Heart right ventricle (tissue), 16 donors: ENCODE data around the gene C19orf33. TPM values are rescaled to one million over a fixed set of nuclear protein-coding genes. Genes with fewer than 3 reads are reported as not detected.

ENCODE experiments used
- ATAC-seq, 8 donors: fragments of 200-7000 bp; cut with Tn5 transposase; one replicate each; pipeline ENCODE4 v1.9.1; 2020; ENCODE audit warnings: mild to moderate bottlenecking in 8 of 8, moderate library complexity in 8 of 8, moderate number of reproducible peaks in 1 of 8
- DNase-seq, 2 donors: peaks; one replicate each; pipeline ENCODE4 v3.0.0-alpha.2; 2020
- H3K27ac ChIP-seq, 10 donors: fragments of 200-600 bp; sonication (generic) in 2 of 10; one replicate each; pipeline versions ENCODE4 v1.5.0 to v1.8.0; 2020 to 2022; ENCODE audit warnings: mild to moderate bottlenecking in 3 of 10
- H3K27me3 ChIP-seq, 7 donors: fragments of 200-600 bp; one replicate each; pipeline ENCODE4 v1.8.0; 2021 to 2022; ENCODE audit warnings: mild to moderate bottlenecking in 2 of 7
- H3K36me3 ChIP-seq, 9 donors: fragments of 200-600 bp; sonication (generic) in 1 of 9; one replicate each; pipeline versions ENCODE4 v1.5.0 to v1.8.0; 2020 to 2022; ENCODE audit warnings: mild to moderate bottlenecking in 2 of 9
- H3K4me1 ChIP-seq, 9 donors: fragments of 200-600 bp; sonication (generic) in 1 of 9; one replicate each; pipeline versions ENCODE4 v1.5.0 to v1.8.0; 2020 to 2022; ENCODE audit warnings: mild to moderate bottlenecking in 4 of 9
- H3K4me3 ChIP-seq, 10 donors: fragments of 200-600 bp; sonication (generic) in 2 of 10; one replicate each; pipeline versions ENCODE4 v1.5.0 to v1.8.0; 2020 to 2022; ENCODE audit warnings: mild to moderate bottlenecking in 7 of 10, moderate library complexity in 2 of 10
- H3K9me3 ChIP-seq, 11 donors: fragments of 200-600 bp in 10 of 11; sonication (generic) in 2 of 11; one replicate each; pipeline versions ENCODE4 v1.5.0 to v1.8.0; 2013 to 2022; ENCODE audit warnings: mild to moderate bottlenecking in 2 of 11, control low read depth in 1 of 11, moderate library complexity in 1 of 11
- WGBS, 2 donors: extraction: QIAGEN DNeasy Blood & Tissue Kit; methylation state at CpG; one replicate each; pipeline ENCODE4 v1.1.7; 2013; ENCODE audit warnings: inconsistent platforms in 1 of 2; 5-methylcytosine and 5-hydroxymethylcytosine counted together
- intact Hi-C, 10 donors: fragments of 100-400 bp; cut with DNase I; formaldehyde crosslinking; loops; one replicate each; pipeline versions ENCODE4 v1.11.1 to v1.14.2; 2022
- polyA plus RNA-seq, 2 donors: library from polyadenylated mRNA; stranded (reverse); fragments of 200-250 nt; gene quantifications; one replicate each; pipeline ENCODE4 v1.2.3, GENCODE V29; 2013
- total RNA-seq, 10 donors: library from RNA; stranded (reverse); fragmentation: NEBNext Ultra II Directional in 3 of 10; extraction: Animal tissue kit (Norgen Biotek cat#: 25700) in 3 of 10; gene quantifications; one replicate each; pipeline versions ENCODE4 v1.2.1 to v1.2.4, GENCODE V29; 2021 to 2023
- TF ChIP-seq, protein P1 (sequence below), 9 donors: fragments of 200-600 bp; sonication (generic) in 2 of 9; IDR thresholded peaks; one replicate each; pipeline versions ENCODE4 v1.5.0 to v1.8.0; 2021 to 2022; ENCODE audit warnings: antibody characterized with exemption in 9 of 9, mild to moderate bottlenecking in 5 of 9, moderate library complexity in 1 of 9
- donor health status: Arrhythmogenic right ventricular cardiomyopathy.
- donor health status: ischemic (EF 13 %, LVEDD 7.1; RV severe dilation, severe dysfunction).
- donor health status: healthy with polysubstance abuse.
- donor health status: DM: no; HTN: yes; CAD: no.
- donor health status: DM: no; HTN: no; CAD: no.
- donor health status: ischemic (EF 25% LVEDD 6.9; RV normal size, moderate dysfunction).
- donor health status: ischemic (EF 25% LVEDD 5.7; RV mildly dilated, moderate dysfunction).
- donor health status: healthy.
- donor health status: DM: yes; HTN: yes; CAD: no.
- donor health status: Ischemic cardiomyopathy.
- donor health status: ischemic (EF 35%, LVEDD 5.7; RV mildly dilated, moderate dysfunction).
- donor health status: nonischemic (EF 11% LVEDD 7.7; RV severe dilation, severe dysfunction).
- donor health status: DM: yes; HTN: yes; CAD: no.
- donor health status: PGD.
- donor health status: ischemic (EF 29% LVEDD 5.4; RV normal size, mild dysfunction).
- donor health status: nonischemic (EF 23%, LVEDD 6.1; RV moderate dilation, normal function).

The C19orf33 gene
- total and polyA plus RNA-seq, 12 donors, result 2.2 to 133 (median 4.2) TPM; not detected in 2

DNA sequence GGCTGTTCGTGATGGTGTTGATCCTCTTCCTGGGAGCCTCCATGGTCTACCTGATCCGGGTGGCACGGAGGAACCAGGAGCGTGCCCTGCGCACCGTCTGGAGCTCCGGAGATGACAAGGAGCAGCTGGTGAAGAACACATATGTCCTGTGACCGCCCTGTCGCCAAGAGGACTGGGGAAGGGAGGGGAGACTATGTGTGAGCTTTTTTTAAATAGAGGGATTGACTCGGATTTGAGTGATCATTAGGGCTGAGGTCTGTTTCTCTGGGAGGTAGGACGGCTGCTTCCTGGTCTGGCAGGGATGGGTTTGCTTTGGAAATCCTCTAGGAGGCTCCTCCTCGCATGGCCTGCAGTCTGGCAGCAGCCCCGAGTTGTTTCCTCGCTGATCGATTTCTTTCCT is 12.2 kb upstream of the C19orf33 start:
- Histone ChIP-seq H3K27ac (no peak overlapping the region), H3K36me3 (peaks cover 0 to 29% (median 0%) of the 10 kb centered on the region in 9 donors), H3K4me3 (no peak overlapping the region), H3K4me1 (peaks cover 0 to 17% (median 0%) of the 10 kb centered on the region in 9 donors), H3K27me3 (no peaks in the 10 kb centered on the region), H3K9me3 (no peaks in the 10 kb centered on the region)
- ATAC-seq, result no peak
- TF ChIP-seq, protein P1, sequence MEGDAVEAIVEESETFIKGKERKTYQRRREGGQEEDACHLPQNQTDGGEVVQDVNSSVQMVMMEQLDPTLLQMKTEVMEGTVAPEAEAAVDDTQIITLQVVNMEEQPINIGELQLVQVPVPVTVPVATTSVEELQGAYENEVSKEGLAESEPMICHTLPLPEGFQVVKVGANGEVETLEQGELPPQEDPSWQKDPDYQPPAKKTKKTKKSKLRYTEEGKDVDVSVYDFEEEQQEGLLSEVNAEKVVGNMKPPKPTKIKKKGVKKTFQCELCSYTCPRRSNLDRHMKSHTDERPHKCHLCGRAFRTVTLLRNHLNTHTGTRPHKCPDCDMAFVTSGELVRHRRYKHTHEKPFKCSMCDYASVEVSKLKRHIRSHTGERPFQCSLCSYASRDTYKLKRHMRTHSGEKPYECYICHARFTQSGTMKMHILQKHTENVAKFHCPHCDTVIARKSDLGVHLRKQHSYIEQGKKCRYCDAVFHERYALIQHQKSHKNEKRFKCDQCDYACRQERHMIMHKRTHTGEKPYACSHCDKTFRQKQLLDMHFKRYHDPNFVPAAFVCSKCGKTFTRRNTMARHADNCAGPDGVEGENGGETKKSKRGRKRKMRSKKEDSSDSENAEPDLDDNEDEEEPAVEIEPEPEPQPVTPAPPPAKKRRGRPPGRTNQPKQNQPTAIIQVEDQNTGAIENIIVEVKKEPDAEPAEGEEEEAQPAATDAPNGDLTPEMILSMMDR (IDR thresholded peaks at IDR 0.05), result no peak
- WGBS, 2 donors, result 84 to 86% methylated on average over 15 of the region's 15 CpGs
- intact Hi-C loops, result no loop called here
- DNase-seq, result no peak

DNA sequence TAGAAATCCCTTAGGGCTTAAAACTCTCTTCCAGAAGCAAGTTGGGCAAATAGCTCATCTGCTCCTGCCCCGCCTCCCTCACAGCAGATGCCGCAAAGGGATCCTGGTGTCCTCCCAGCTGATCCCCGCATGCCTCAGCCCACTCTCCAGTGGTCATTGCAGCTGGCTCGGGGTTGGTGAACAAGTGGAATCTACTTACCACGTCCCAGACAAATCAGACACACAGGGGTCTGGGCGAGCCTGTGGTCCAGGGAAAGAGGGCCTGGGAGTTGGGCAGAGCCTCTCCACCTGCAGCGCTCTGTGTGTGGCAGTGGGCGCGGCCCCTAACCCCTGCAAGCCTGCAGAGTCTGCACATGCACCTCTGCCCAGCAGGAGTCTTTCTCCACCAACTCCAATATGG is 10.8 kb upstream of the C19orf33 start:
- peaks cover 0 to 5% (median 0%) of the 10 kb centered on the region in 9 donors for H3K4me1 ChIP-seq
- no peak overlapping the region for H3K27ac ChIP-seq
- ATAC-seq (no peak), DNase-seq (no peak)
- intact Hi-C loops, result no loop called here
- no peak overlapping the region for H3K4me3 ChIP-seq
- peaks cover 0 to 29% (median 0%) of the 10 kb centered on the region in 9 donors for H3K36me3 ChIP-seq
- no peaks in the 10 kb centered on the region for H3K9me3 ChIP-seq
- TF ChIP-seq, protein P1 (IDR thresholded peaks at IDR 0.05), result no peak
- 87 to 90% methylated on average over 9 of the region's 9 CpGs for WGBS, 2 donors
- no peaks in the 10 kb centered on the region for H3K27me3 ChIP-seq

DNA sequence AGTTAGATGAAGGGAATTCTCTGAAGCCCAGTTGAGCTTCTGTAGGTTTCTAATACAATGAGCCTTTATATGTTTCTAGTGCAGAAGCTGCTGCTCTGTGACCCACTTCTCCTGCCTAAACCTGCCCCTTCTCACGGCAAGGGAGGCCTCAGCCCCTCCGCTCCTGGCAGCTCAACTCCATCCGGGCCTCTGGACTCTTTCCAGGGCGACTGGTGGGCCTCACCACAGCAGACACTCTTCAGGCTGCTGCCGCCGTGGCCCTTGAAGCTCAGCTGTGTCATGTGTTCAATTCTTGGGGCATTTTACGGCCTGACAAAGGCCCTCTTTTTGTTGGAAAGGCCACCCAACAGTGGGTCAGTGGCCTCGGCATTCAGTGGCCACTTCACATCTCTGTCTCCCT is 10.0 kb upstream of the C19orf33 start:
- no peak overlapping the region for H3K4me3 ChIP-seq
- H3K27me3 ChIP-seq, result no peaks in the 10 kb centered on the region
- 75 to 84% methylated on average over 8 of the region's 8 CpGs for WGBS, 2 donors
- intact Hi-C loops, result no loop called here
- no peak for DNase-seq
- no peak for ATAC-seq
- H3K9me3 ChIP-seq, result no peaks in the 10 kb centered on the region
- no peak overlapping the region for H3K27ac ChIP-seq
- H3K4me1 ChIP-seq, result no peaks in the 10 kb centered on the region
- TF ChIP-seq, protein P1 (IDR thresholded peaks at IDR 0.05), result no peak
- peaks cover 0 to 29% (median 0%) of the 10 kb centered on the region in 9 donors for H3K36me3 ChIP-seq

DNA sequence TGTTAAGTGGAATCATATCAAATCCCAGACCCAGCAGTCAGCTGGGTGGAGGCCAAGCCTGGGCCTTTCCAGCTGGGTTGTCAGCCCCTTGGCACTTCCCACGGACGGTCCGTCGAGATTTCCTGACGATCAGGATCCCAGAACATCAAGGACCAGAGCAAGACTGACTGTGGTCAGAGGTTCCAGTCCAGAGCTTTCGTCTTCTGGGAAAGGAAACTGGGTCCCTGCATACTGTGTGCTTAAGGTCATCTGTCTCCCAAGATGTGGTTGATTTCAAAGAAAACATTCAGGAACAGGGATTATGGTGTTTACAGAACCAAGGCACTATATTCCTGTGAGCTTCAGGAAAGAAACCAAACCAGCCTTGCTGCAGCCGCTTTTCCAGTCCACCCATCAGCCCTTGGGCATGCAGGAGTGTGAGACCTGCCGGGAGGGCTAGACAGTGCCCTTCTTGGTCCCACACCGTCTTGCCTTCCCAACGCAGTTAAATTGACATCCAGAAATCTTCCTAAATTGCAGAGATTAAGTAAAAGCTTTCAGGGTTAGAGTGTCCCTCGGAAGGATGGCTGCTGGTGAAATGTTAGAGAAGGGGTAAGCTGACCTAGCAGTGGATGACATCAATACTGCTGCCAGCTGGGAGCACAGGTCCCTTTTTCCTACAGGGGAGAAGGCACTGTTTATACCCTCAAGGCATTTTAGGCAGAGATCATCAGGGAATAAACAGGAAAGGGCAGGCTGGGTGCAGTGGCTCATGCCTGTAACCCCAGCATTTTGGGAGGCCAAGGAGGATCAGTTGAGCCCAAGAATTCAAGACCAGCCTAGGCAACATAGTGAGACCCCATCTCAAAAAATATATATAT is 5.0 kb upstream of the C19orf33 start:
- intact Hi-C loops, result no loop called here
- Histone ChIP-seq H3K4me1 (peaks cover 0 to 8% (median 0%) of the 10 kb centered on the region in 9 donors), H3K36me3 (peaks cover 0 to 2% (median 0%) of the 10 kb centered on the region in 9 donors), H3K4me3 (no peak overlapping the region), H3K9me3 (no peaks in the 10 kb centered on the region), H3K27ac (peak overlapping the region in 1 of 10 donors; percentile 15), H3K27me3 (no peaks in the 10 kb centered on the region)
- DNase-seq, result no peak
- ATAC-seq, result peak in 5 of 8 donors; percentile 5 to 34 (median 16)
- 52% methylated on average over 11 of the region's 11 CpGs for WGBS, 2 donors
- TF ChIP-seq, protein P1 (IDR thresholded peaks at IDR 0.05), result no peak
